HG03378 (cell line): Measurements from ENCODE around the gene PAAF1.
"Not testable (repeated sequence)": the region's sequence is repeated elsewhere in the genome, so short reads cannot be mapped to it uniquely, and the experiment has no call there.

Experiments
- ATAC-seq: cut with Tn5 transposase; IDR thresholded peaks from one replicate; pipeline ENCODE4 v1.9.1; 2021; ENCODE audit warnings: mild to moderate bottlenecking, moderate library complexity; ENCODE audit not compliant: unreplicated experiment

The PAAF1 gene

GRCh38 chr11:73880449-73880848 lies 3.6 kb downstream of the PAAF1 start:
- ATAC-seq = not testable (repeated sequence)

- no peak for ATAC-seq
Measured at GRCh38 chr11:73883856-73884255, 7.1 kb downstream of the PAAF1 start.

GRCh38 chr11:73888244-73888643 lies 11.4 kb downstream of the PAAF1 start:
- no peak for ATAC-seq

DNA sequence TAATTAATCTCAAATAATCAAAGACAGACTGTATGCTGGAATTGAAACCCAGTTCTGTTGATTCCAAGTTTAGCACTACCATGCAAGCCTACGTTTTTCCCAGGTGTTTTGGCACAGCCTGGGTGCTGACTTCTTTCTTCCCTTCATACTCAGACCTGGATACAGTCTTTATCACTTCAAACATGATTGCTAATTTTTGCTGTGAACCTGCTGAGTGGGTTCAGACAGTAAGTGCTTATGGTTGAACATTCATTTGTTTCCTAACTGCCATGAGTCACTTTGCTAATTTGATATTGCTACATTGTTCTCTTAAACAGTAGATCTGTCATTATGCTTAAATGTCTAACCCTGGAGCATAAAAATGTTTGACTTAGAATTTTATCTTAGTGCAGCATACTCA lies 12.2 kb downstream of the PAAF1 start:
- no peak for ATAC-seq

DNA sequence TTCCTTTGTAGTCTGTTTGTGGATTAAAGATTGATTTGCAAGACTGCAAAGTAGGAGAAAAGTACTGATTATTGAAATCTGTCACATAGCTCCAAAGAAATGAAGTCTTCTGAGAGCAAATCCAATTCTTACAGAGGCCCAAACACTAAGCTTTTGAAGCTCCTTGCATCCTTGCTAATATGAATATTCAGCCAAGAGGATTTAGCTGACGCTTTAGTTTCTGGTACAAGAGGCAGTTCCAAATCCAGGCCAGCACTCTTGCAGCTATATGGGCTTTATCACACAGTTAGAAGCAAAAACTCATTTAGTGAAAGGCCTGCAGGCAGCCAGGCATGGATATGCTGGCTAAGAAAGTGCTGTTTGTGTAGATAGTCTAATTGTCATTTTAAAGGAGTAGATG lies 12.7 kb downstream of the PAAF1 start:
- ATAC-seq = no peak

DNA sequence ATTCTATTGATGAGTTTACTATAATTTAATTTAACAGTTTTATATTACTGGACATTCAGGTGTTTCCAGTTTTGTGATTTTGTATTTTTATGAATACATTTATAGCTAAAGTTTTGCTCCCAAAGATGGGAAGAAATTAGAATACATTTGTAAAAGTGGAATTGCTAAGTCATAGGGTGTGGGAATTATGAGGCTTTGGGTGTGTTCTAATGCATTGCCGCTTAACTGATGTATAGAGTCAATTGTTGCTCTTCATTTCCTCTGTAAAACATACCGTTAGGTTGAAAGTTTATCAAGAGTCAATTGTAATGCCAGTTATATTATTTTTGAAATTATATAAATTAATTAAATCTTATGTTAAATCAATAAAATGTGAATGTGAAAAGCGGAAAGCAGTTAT lies 16.2 kb downstream of the PAAF1 start:
- ATAC-seq = no peak

DNA sequence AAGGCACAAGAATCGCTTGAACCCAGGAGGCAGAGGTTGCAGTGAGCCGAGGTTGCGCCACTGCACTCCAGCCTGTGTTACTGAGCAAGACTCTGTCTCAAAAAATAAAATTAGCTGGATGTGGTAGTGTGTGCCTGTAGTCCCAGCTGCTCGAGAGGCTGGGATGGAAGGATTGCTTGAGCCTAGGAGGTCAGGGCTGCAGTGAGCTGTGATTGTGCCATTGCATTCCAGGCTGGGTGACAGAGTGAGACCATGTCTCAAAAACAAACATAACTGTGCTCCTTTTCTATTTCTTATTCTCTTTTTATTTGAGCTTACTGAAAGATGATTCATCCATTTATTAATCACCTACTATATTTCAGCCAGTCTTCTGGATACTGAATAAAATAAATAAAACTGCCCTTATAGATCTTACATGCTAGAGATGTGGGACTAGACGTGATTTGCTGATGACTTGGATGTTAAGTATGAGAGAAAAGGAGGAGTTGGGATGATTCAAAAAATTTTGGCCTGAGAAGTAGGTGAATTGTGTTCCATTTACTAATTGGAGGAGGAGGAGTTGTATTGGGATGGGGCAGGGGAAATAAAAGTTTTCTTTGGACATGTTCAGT lies 18.0 kb downstream of the PAAF1 start:
- no peak for ATAC-seq

- ATAC-seq = no peak
Measured at GRCh38 chr11:73902303-73902702, 25.5 kb downstream of the PAAF1 start.

GRCh38 chr11:73907191-73907590 lies 30.4 kb downstream of the PAAF1 start:
- ATAC-seq = no peak

DNA sequence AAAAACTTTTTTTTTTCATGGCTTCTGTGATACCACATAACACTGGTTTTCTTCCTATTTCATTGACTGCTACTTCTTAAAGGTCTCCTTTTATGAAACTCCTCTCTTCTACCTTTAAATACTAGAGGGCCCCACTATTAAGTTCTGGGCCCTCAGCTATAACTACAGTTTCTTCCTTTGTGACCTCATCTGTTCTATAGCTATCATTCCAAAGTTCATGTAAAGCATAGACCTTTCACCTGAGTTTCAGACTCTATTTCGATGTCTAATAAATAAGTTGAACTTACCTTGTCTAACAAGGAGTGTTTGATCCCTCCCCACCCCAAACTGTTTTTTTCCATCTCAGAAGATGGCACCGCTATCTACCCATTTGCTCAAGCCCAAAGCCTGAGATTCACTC lies 35.2 kb downstream of the PAAF1 start:
- no peak for ATAC-seq

GRCh38 chr11:73913472-73913871 lies 36.7 kb downstream of the PAAF1 start:
- ATAC-seq = no peak

- ATAC-seq = no peak
Measured at GRCh38 chr11:73914284-73914683, 37.5 kb downstream of the PAAF1 start.

DNA sequence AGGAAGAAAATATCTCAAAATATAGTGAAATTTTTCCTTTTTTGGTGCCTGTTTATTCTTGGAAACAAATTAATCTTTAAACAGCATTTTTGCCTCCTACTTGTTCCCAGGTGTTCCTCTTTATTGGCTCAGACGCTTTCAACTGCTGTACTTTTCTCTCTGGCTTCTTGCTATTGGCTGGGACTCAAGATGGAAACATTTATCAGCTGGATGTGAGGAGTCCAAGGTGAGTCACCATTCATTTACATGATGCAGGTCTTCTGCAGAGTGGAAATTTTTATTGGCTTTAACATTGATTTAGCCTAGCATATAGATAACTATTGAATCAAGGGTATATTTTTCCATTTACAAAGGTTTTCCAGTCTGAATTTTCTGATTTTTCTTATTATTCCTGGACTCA lies 39.6 kb downstream of the PAAF1 start:
- no peak for ATAC-seq

DNA sequence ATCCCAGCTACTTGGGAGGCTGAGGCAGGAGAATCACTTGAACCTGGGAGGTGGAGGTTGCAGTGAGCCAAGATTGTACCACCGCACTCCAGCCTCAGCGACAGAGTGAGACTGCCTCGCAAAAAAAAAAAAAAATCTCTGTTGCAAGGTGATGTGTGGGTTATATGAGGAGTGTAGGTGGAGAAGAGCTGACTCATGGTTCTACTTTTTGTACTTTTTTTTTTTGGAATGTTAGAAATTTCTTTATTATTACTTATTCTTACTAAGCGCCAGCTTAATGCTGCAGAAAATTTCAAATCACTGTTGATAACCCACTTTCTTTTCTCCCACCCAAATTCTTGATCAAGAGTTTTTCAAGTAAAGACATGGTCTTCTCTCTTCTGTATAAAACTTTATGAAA lies 44.4 kb downstream of the PAAF1 start:
- ATAC-seq = no peak

- ATAC-seq = no peak
Measured at GRCh38 chr11:73929388-73929787, 52.6 kb downstream of the PAAF1 start.

DNA sequence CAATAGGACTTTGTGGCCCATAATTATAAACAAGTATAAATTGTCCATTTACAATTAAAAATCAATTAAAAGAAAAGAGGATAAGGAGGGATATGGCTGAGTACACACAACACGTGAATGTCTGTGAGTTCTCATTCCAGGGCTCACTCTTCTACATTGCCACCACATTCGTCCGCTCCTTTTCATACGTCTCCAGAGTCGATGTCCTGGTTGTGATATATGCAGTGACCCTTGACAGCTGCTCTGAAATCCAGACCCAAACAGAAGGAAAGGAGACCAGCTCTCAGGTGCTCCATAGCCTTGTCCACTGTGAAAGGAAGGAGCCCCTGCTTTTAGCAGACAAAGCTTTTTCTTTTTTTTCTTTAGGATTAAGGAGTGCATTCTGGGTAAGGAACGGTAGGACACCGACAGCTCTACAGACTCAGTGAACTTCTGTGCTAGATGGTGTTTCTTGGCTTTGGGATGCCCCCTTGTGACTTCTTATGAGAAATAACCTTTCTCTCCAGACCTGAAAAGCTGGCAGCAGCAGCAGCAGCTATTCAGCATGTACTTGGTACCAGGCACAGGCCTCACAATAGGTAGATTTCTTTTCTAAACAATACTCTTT lies 54.3 kb downstream of the PAAF1 start:
- no peak for ATAC-seq

DNA sequence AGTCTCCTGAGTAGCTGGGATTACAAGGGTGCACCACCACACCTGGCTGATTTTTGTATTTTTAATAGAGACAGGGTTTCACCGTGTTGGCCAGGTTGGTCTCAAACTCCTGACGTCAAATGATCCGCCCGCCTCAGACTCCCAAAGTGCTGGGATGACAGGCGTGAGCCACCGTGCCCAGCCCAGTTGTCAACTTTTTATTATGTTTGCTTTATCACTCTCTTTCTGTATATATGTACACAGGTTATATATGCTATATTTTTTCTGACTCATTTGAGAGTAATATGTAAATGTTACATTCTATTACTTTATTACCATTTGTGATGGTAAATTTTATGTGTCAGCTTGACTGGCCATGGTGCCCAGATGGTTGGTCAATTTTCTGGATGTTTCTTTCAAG lies 55.2 kb downstream of the PAAF1 start:
- ATAC-seq = no peak

GRCh38 chr11:73932781-73933180 lies 56.0 kb downstream of the PAAF1 start:
- no peak for ATAC-seq

GRCh38 chr11:73936047-73936446 lies 59.2 kb downstream of the PAAF1 start:
- ATAC-seq = not testable (repeated sequence)

GRCh38 chr11:73939096-73939495 lies 62.3 kb downstream of the PAAF1 start:
- no peak for ATAC-seq

DNA sequence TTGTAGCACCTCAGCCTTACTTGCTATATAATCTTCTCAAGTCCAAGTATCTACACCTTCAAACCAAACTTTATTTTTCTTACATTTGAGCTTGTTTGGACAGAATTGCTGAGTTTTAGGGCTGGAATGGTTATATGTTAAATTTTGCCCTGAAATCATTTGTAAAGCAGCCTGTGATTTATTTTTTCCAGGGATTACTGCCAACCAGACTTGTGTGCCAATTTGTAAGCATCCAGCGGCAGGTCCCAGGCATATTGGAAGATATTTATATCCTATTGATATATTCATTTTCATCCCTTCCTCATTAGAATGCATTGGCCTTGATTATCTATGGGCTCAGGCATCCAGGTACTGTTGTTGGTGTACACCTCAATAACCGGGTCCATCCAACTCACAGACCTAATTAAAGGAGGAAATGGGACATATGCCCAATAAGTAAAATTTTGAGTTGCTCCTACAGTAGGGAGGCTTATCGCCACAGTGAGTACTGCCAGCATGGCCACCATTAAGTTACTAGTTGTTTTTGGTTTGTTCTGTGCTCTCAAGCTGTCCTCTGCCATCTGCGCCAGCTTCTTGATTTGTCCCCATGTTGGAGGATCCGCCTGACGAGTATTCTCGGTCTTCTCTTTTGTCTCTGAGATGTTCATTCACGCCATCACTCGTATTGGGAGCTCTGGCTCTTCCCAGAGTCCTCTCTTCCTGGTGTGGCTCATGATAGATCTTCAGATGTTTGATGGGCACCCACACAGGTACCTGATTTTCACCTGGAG lies 64.2 kb downstream of the PAAF1 start:
- ATAC-seq = no peak

GRCh38 chr11:73942010-73942409 lies 65.2 kb downstream of the PAAF1 start:
- ATAC-seq = no peak
